ENCODE data around the gene RFFL.

DNA sequence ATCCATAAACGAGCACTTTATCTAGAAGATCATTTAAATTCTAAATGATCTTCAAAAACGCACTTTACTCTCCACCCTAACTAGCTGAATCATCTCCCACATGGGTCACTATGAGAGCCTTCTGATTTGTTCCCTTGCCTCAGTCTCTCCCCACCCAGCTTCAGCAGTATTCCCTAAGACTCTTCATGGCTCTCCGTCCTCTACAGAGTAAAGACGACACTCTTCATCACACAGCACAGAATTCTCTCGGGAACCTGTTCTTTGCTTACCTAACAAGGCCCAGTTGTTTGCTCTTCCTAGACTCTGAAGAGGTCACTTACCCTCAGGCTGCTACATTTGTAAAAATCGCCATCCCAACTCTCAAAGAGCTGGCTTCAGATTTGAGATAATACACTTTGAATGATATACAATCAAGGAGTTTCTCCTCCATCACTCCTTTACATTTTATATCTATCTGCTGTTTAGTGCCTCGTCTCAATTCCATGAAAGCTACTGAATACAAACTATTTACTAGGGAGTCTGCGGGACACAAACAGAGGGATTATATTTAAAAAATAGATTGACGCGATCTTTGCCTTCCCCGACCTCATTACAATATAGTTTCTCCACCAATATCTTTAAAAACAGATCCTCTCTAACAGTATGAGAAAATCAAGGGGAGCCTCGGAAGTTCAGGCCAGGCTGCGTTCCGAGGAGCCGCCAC lies 83.7 kb downstream of the RFFL start:
- TF ChIP-seq CTCF (IDR thresholded peaks at IDR 0.05; ENCODE audit: low read depth, low read length, poor library complexity, severe bottlenecking) (no peak), EZH2phosphoT487 (IDR thresholded peaks at IDR 0.05; ENCODE audit: borderline replicate concordance, low read length) (no peak)
